GM18498 (cell line): ENCODE measurements around the gene DYNLRB2.

ENCODE experiments used
- ATAC-seq: cut with Tn5 transposase; IDR thresholded peaks from one replicate; pipeline ENCODE4 v1.9.1; 2021; ENCODE audit warnings: mild to moderate bottlenecking, moderate library complexity; ENCODE audit not compliant: unreplicated experiment

The DYNLRB2 gene

GRCh38 chr16:80540516-80541305, at the start of gene DYNLRB2:
TSS of gene DYNLRB2 (plus strand) at chr16:80540993. CDS start at chr16:80541077, 84 bp downstream.
- peak; percentile 96 for ATAC-seq

GRCh38 chr16:80500116-80500859, 40.5 kb upstream of the DYNLRB2 start:
- no peak for ATAC-seq

GRCh38 chr16:80500961-80501525, 39.8 kb upstream of the DYNLRB2 start:
- no peak for ATAC-seq

- no peak for ATAC-seq
These were observed 37.7 kb upstream of the DYNLRB2 start for GRCh38 chr16:80503107-80503506.

- no peak for ATAC-seq
These were observed 33.3 kb upstream of the DYNLRB2 start for GRCh38 chr16:80507538-80507937.

GRCh38 chr16:80509872-80510271, 30.9 kb upstream of the DYNLRB2 start:
- no peak for ATAC-seq

- no peak for ATAC-seq
These were observed 28.8 kb upstream of the DYNLRB2 start for GRCh38 chr16:80511824-80512592.

- no peak for ATAC-seq
These were observed 28.3 kb upstream of the DYNLRB2 start for GRCh38 chr16:80512593-80512853.

- no peak for ATAC-seq
These were observed 25.4 kb upstream of the DYNLRB2 start for GRCh38 chr16:80515374-80515773.

- ATAC-seq = no peak
These were observed 22.9 kb upstream of the DYNLRB2 start for GRCh38 chr16:80517846-80518245.

GRCh38 chr16:80518436-80518835, 22.4 kb upstream of the DYNLRB2 start:
- ATAC-seq = no peak

GRCh38 chr16:80519189-80519588, 21.6 kb upstream of the DYNLRB2 start:
- ATAC-seq = no peak

GRCh38 chr16:80525420-80525819, 15.4 kb upstream of the DYNLRB2 start:
- no peak for ATAC-seq

GRCh38 chr16:80526418-80527061, 14.3 kb upstream of the DYNLRB2 start:
- ATAC-seq = peak; percentile 79

- no peak for ATAC-seq
These were observed 13.5 kb upstream of the DYNLRB2 start for GRCh38 chr16:80527297-80527696.

GRCh38 chr16:80530479-80530878, 10.3 kb upstream of the DYNLRB2 start:
- ATAC-seq = no peak

- no peak for ATAC-seq
These were observed 4.6 kb upstream of the DYNLRB2 start for GRCh38 chr16:80536238-80536637.

- no peak for ATAC-seq
These were observed 507 bp downstream of the DYNLRB2 start for GRCh38 chr16:80541306-80541694.

GRCh38 chr16:80543162-80543561, 2.4 kb downstream of the DYNLRB2 start:
- ATAC-seq = no peak

- no peak for ATAC-seq
These were observed 3.5 kb downstream of the DYNLRB2 start for GRCh38 chr16:80544326-80544725.

- ATAC-seq = no peak
These were observed 5.5 kb downstream of the DYNLRB2 start for GRCh38 chr16:80546249-80546648.
